Bone marrow (tissue), 2 donors: ENCODE measurements around the gene UTF1.
"Not testable (repeated sequence)": the region's sequence is repeated elsewhere in the genome, so short reads cannot be mapped to it uniquely, and the experiment has no call there.

Source experiments
- DNase-seq, 2 donors: peaks; one replicate each; lab custom pipeline; 2025; lab: John Stamatoyannopoulos, UW

Gene UTF1

DNA sequence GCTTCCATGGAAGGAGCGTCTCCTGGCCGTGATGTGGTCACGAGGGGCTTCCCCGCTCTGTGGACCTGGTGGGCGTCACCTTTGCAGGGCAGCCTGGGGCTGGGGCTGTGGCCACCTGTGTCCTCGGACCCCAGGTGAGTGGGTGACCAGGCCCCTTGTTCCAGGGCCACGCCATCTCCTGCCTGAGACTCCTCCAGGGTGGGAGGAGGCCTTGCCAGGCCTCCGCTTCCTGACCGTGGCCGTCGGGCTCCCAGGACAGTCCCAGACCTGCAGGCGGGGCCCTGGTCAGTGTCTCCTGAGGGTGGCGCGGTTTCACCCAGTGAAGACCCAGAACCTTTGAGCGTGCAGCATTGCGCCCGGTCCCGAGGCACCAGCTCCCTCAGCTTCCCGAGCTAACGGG, 20.4 kb upstream of the UTF1 start:
- no peak for DNase-seq

DNA sequence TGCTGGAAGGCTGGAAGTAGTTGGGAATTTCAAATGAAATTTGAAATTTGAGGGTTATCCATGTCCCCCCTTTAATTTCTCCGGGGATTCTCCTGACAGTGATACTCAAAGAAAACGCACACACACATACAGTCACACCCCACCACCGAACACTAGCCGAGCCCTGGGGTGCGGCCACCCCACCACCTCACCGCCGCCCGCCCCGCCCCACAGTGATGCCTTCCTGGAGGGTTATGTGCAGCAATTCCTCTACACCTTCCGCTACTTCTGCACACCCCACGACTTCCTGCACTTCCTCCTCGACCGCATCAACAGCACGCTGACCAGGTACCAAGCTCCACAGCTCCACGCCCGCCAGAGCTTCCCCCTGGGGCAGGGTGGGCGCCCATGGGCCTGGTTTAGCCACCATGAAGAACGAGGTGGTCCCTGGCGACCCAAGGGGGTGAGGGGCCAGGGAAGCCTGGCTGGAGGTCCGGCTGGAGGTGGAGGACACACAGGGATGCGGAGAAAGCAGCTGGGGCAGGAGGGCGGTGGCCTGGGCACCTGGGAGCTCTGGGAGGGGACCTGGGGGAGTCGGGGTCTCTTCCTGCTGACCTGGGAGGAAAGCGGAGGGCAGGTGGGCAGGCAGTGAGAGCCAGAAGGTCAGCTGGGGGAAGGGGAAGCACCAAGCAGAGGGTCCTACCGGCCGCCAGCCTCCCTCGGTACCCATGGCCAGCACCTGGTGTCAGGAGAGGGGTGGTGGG, 19.4 kb upstream of the UTF1 start:
- no peak for DNase-seq

GRCh38 chr10:133211141-133211830, 18.7 kb upstream of the UTF1 start:
- DNase-seq, result no peak

GRCh38 chr10:133211959-133212852, 17.8 kb upstream of the UTF1 start:
- DNase-seq, result no peak

DNA sequence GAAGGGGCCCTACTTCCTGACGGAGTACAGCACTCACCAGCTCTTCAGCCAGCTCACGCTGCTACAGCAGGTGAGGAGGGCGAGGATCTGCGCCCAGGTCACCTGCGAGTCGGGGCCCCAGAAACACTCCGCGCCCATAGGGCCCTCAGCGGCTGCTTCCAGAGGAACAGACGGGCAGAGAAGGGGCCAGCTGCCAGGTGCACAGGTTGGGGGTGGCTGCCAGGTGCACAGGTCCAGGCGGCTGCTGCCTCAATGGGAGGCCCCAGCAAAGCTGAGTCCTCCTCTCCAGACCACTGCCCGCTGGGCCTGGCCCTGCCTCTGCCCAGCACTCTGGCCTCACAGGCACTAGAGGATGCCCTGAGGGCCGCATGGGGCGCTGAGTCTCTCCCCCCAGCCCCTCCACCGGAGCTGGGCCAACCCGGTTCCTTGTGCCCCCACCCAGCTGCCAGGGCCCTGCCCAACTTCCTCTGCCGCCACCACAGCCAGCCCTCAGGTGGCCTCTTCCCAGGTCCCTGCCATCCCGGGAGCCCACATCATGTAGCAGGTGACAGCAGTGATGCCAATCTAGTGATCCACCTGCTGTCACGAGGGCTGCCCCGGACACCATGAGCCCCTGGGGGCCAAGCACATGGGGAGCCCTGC, 17.0 kb upstream of the UTF1 start:
- no peak for DNase-seq

DNA sequence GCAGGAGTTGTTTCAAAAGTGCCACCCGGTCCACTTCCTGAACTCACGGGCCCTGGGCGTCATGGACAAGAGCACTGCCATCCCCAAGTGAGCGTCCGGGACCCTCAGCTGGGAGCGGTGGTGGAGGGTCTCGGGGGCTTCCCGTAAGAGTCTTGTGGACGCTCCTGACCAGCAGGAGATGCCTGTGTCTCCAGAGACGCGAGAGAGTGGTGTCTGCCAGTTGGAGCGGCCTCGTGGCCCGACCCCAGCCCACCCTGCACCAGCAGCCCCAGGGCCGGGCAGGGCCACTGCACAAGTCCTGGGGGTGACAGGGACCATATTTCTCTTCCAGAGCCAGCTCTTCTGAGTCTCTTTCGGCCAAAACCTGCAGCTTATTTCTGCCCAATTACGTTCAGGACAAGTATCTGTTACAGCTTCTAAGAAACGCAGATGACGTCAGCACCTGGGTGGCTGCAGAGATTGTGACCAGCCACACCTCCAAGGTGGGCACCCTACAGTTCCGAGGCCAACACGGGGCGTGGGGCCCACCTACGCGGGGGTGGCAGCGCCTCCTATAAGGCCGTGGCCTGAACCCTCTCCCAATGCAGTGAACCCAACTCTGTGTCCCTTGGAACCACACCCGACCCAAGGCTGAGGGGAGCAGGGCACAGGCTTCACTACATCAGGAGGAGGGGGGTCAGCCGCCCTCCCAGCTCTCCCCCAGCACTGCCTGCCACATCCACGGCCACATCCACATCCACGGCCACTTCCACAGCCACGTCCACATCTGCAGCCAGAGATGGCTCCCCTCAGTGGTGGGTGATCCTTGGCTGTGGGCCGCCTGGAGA, 16.2 kb upstream of the UTF1 start:
- DNase-seq, result no peak

GRCh38 chr10:133214468-133215410, 15.3 kb upstream of the UTF1 start:
- no peak for DNase-seq

- no peak for DNase-seq
Measured at GRCh38 chr10:133215586-133215985, 14.4 kb upstream of the UTF1 start.

DNA sequence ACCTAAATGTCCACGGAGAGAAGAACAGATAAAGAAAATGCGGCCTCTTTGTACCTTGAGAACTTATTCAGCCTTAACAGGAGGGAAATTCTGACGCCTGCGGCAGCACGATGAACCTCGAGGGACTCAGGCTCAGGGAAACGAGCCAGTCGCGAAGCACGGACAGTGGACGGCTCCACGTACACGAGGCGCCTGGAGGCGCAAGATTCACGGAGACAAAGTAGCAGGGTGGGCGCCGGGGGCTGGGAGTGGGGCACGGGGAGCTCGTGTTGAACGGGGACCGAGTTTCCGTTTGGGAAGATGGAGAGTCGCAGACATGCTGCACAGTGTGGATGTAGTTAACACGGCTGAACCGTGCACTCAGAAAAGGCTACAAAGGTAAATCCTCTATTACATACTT, 13.2 kb upstream of the UTF1 start:
- DNase-seq, result no peak

- DNase-seq, result no peak
Measured at GRCh38 chr10:133217800-133218589, 12.0 kb upstream of the UTF1 start.

GRCh38 chr10:133218891-133219290, 11.1 kb upstream of the UTF1 start:
- no peak for DNase-seq

DNA sequence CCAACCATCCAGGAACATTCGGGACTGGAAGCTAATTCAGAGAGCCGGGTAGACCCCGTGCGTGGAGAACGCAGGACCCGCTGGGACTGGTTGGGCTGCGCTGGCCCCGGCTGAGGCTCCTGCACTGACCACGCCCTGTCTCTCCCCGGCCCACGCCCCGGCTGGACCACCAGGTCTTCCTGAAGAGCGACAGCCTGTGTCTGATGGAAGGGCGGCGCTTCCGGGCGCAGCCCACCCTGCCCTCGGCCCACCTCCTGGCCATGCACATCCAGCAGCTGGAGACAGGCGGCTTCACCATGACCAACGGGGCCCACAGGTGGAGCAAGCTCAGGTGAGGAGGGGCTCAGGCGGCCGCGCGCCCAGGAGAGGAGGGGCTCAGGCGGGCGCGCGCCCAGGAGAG, 10.2 kb upstream of the UTF1 start:
- DNase-seq, result no peak

GRCh38 chr10:133221331-133221730, 8.7 kb upstream of the UTF1 start:
- no peak for DNase-seq

- not testable (repeated sequence) for DNase-seq
Measured at GRCh38 chr10:133221756-133222155, 8.3 kb upstream of the UTF1 start.

GRCh38 chr10:133224076-133224475, 5.9 kb upstream of the UTF1 start:
- no peak for DNase-seq

GRCh38 chr10:133224756-133225372, 5.2 kb upstream of the UTF1 start:
- no peak for DNase-seq

DNA sequence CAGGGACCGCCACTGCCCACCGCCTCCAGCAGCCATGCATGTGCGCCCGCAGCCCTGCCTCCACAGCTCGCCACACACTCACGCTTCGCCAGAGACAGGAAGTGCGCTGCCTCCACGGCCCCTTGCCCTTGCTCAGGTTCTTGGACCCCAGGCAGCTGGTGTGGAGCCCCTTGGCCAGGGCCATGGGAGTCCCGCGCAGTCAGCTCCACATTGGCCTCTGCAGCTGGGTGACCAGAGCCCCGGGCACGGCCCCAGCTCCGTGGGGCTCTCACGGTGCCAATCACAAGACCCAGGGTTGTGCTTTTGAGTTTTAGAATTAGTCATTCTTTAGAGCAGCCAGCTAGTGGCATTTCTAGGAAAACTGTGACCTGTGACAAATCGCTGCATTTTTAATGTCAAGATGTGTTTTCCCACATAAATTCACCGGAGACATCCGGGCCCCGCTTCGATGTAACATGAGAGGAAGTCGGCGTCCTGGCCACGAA, 4.3 kb upstream of the UTF1 start:
- no peak for DNase-seq

- DNase-seq, result no peak
Measured at GRCh38 chr10:133226251-133226808, 3.7 kb upstream of the UTF1 start.
